C4-2B (cell line): ENCODE data around the gene CORO1C.

Source experiments
- H3K27ac ChIP-seq: fragments of 450-650 bp; 2 replicates; pipeline ENCODE4 v1.5.1; 2017
- CTCF ChIP-seq: fragments of 450-650 bp; conservative IDR thresholded peaks from 2 replicates; pipeline ENCODE4 v1.5.1; 2017; ENCODE audit warnings: mild to moderate bottlenecking
- ZFX ChIP-seq: fragments of 450-650 bp; IDR thresholded peaks from 2 replicates; pipeline ENCODE4 v1.6.1; 2017

The CORO1C gene

DNA sequence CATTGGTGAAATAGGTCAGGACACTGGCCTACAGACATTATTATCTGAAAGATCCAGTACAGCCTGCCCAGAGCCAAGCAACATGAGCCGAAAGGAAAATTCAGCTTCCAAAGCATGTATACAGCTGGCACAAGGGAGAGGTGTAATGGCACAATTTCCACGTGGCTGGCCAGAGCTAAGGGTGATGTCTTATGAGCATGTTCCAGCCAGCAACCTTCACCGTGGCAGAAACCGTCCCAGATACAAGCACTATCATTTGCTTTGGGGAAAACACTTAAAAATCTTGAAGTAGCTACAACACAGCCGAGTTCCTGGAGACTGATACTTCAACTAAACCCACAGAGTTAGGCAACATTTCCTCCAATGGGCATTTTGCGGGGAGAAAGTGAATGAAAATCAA, 44.5 kb downstream of the CORO1C start:
- no peak overlapping the region for H3K27ac ChIP-seq
- no peak for TF ChIP-seq ZFX
- no peak for TF ChIP-seq CTCF

DNA sequence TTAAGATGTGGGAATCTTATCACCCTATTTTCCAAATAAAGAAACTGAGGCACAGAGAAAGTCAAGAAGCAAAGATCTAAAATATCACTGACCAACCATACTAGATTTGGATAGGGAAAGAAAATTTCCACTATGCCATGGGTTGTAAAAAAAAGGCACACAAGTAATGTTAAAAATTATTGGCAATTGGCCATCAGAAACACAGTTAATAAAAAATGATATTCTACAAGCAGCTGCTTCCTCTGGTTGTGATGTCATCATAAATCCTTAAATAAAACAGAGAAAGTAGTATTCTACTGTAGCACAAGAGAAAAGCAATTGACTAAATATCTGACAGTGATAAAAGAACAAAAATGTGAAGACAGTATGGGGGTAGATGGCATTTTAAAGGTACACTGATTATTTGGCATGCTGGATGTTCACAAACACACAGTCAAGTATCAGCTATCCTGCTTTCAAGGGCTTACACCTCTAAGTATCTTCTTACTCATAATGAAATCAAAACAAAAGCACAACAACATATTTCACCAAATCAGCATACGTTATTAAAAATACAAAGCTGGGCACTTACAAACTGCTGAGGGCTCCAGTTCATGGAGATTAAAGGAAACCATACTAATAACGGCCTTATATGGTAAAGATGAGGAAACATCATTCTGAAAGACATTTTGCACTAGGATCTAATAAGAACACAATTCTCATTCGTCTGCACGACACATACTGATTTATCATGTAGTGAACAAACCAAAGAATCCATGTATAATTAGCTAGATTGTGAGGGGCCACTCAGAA, 45.7 kb downstream of the CORO1C start:
- H3K27ac ChIP-seq, result no peak overlapping the region
- TF ChIP-seq CTCF (no peak), ZFX (no peak)

DNA sequence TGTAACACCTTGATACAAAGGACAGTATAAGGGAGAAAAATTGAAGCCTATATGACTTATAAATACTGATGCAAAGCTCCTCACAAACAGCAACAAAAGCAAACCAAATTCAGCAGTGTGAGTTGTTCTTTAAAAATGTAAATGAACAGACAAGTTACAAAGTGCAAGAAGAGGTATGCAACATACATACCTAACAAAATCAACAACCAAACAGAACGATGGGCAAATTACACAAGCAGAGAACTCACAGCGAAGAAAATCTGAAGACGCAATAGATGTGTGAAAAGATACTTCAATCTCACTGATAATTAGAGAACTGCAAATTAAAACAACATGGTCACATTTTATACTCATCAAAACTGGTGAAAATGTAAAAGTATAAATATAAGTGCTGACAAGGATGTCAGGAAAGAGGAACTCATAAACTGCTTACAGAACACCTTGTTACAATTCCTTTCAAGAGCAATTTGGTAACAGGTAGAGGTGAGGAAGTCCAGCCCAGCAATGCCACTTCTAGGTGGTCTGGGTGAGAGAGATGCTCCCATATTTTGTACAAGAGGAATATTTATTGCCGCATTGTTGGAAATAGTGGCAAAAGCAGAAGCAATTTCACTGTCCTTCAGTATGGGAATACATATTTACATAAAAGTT, 47.3 kb downstream of the CORO1C start:
- no peak overlapping the region for H3K27ac ChIP-seq
- TF ChIP-seq CTCF (no peak), ZFX (no peak)

- H3K27ac ChIP-seq, result no peak overlapping the region
- no peak for TF ChIP-seq ZFX
- no peak for TF ChIP-seq CTCF
Observed at GRCh38 chr12:108681317-108681716, 50.0 kb downstream of the CORO1C start.

GRCh38 chr12:108679106-108679681, 52.1 kb downstream of the CORO1C start:
- H3K27ac ChIP-seq, result no peak overlapping the region
- TF ChIP-seq ZFX, result no peak
- no peak for TF ChIP-seq CTCF

DNA sequence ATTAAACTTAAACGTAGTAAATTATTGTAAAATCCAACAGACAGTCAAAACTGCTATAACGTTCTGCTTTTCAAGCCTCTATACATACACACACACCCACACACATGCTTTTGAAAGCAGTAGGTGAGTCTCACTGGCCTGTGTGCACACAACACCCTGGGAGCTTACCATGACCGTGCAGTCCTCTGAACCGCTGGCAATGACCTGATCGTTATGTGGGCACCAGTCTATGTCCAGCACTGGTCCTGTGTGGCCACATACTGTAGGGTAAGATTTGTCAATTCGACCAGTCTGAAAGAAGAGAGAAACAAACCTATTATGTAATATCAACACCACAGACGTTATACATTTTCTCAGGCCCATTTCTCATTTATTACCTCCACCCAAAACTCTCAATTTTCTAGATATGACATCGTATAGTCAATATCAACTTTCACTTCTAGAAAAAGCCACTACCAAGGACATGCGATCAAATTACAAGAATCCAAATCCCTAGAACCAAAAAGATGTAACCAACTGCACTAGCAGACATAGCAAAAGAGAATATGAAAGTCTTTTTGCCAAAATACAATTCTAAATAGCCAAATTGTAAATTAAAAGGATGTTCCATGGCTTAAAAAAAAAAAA, 53.1 kb downstream of the CORO1C start:
- no peak overlapping the region for H3K27ac ChIP-seq
- TF ChIP-seq CTCF (no peak), ZFX (no peak)

DNA sequence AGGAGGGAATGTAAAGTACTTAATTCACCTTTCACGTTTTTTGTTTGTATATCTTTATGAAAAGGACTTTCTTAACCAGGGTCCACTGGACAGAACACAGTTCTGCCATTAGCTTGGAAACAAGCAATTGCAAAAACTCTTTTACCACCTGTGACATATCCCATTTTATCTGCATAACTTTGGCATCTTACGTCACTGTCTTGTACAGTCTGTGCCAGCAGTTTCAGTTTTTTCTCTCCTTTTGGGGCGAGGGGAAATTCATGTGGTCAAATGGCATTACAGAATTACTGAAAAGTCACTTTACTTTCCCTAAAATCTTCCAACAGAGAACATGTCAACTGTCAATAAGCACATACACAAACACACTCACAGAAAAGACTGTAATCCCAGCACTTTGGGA, 53.9 kb downstream of the CORO1C start:
- TF ChIP-seq ZFX (no peak), CTCF (no peak)
- H3K27ac ChIP-seq, result no peak overlapping the region
